Gastrocnemius medialis (tissue), 4 donors: Measurements from ENCODE around the gene NOTCH4.

Experiments
- POLR2A ChIP-seq, 2 donors: fragments of 450-650 bp; IDR thresholded peaks; one replicate each; pipeline ENCODE4 v1.6.1; 2017; ENCODE audit warnings: antibody characterized with exemption in 2 of 2, mild to moderate bottlenecking in 2 of 2, moderate library complexity in 2 of 2
- TF ChIP-seq, protein P1 (sequence below), 5 experiments: fragments of 450-650 bp in 3 of 5; fragments of 200-600 bp in 2 of 5; sonication (generic) in 2 of 5; IDR thresholded peaks in 4 of 5; conservative IDR thresholded peaks in 1 of 5; 1 replicate in 4 of 5; 2 replicates in 1 of 5; pipeline ENCODE4 v1.5.1; 2016 to 2019; ENCODE audit warnings: antibody characterized with exemption in 5 of 5, mild to moderate bottlenecking in 3 of 5, moderate library complexity in 3 of 5

DNA sequence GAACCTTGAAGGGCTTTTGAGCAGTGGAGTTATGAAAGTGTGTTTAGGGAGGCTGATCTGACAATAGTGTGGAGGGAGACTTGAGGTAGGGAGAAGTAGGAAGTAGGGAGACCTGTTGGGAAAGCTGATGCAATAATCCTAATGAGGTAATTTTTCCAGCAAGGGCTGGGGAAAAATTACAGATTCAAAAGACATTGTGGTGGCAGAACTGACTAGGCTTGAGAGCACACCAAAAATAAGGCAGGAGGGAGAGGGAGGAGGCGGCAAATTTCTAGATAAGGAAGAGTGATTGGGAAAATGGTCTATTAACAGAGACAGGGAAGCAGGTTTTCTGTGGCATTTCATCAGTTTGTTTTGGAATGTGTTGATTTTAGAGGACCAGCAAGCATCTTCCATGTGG, 77.6 kb downstream of the NOTCH4 start:
- TF ChIP-seq, protein P1, sequence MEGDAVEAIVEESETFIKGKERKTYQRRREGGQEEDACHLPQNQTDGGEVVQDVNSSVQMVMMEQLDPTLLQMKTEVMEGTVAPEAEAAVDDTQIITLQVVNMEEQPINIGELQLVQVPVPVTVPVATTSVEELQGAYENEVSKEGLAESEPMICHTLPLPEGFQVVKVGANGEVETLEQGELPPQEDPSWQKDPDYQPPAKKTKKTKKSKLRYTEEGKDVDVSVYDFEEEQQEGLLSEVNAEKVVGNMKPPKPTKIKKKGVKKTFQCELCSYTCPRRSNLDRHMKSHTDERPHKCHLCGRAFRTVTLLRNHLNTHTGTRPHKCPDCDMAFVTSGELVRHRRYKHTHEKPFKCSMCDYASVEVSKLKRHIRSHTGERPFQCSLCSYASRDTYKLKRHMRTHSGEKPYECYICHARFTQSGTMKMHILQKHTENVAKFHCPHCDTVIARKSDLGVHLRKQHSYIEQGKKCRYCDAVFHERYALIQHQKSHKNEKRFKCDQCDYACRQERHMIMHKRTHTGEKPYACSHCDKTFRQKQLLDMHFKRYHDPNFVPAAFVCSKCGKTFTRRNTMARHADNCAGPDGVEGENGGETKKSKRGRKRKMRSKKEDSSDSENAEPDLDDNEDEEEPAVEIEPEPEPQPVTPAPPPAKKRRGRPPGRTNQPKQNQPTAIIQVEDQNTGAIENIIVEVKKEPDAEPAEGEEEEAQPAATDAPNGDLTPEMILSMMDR (IDR thresholded peaks at IDR 0.05 in 4 of 5, conservative IDR thresholded peaks at IDR 0.05 in 1 of 5), result no peak
- no peak for TF ChIP-seq POLR2A (IDR thresholded peaks at IDR 0.05)
